Measurements from ENCODE around the gene SPATS2. TPM values are rescaled to one million over a fixed set of nuclear protein-coding genes. Genes with fewer than 3 reads are reported as not detected.

The SPATS2 gene
- total and polyA plus RNA-seq, 2 of the 4 experiments (the other 2 are of a cell fraction): 50.6 to 63.3 TPM

DNA sequence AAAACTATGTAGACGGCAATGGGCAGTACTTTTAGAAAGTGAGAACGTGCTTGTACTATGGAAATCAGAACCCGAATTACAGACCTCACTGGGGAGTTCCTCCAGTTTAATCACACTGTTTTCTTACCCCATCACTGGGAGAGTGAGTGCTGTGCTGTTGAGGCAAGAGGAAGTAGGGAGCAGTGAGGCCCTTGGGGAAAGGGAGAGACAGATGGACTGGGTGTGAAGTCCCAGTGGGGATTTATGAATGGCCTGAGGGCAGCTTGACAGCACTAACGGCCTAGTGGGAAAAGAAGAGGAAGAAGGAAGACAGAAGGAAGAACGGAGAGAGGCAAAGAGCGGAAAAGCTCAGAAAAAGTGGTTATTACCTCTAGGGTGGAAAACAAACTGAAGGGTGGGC, 195.0 kb downstream of the SPATS2 start:
- Histone ChIP-seq H3K4me3 (ENCODE audit: insufficient read depth, low read depth, low read length) (no peak overlapping the region), H3K18ac (ENCODE audit: low read depth, low read length) (no peak overlapping the region), H2AFZ (replicated peaks; ENCODE audit: low read length, poor library complexity) (no peak overlapping the region), H3K9me3 (ENCODE audit: control insufficient read depth, insufficient read depth, low read length) (no peaks in the 10 kb centered on the region), H4K8ac (ENCODE audit: low read depth in 2 of 2, low read length in 2 of 2) (no peak overlapping the region), H2BK120ac (ENCODE audit: low read depth, low read length) (no peak overlapping the region), H2AK5ac (ENCODE audit: low read depth, low read length) (no peak overlapping the region), H3K14ac (replicated peaks; ENCODE audit: low read depth, low read length) (no peak overlapping the region), H3K9me1 (ENCODE audit: insufficient read depth, low read length) (0 out of 2 replicates have a peak, but pooled peaks cover 3% of the 10 kb centered on the region), H4K20me1 (ENCODE audit: insufficient read depth, low read length) (no peaks in the 10 kb centered on the region), H3K36me3 (ENCODE audit: control insufficient read depth, insufficient read depth, low read length) (peaks cover 58% of the 10 kb centered on the region), H2BK20ac (ENCODE audit: low read depth, low read length) (no peak overlapping the region), H3K27me3 (ENCODE audit: control insufficient read depth, insufficient read depth, low read length) (no peaks in the 10 kb centered on the region), H3K23ac (ENCODE audit: low read depth, low read length) (no peak overlapping the region), H2AK9ac (replicated peaks; ENCODE audit: low read depth, low read length, poor library complexity) (no peak overlapping the region), H4K91ac (ENCODE audit: insufficient read depth, low read depth, low read length) (no peak overlapping the region), H2BK5ac (ENCODE audit: low read depth, low read length, poor library complexity, severe bottlenecking) (no peak overlapping the region), H3K9ac (ENCODE audit: low read depth, low read length) (no peak overlapping the region), H3K4me1 (ENCODE audit: control insufficient read depth, insufficient read depth, low read length) (peaks cover 2% of the 10 kb centered on the region; the same call in 1 of the 2 replicates), H3K4ac (ENCODE audit: low read depth, low read length) (no peak overlapping the region), H3K79me1 (ENCODE audit: low read depth in 1 of 2, low read length in 2 of 2) (peaks cover 22 to 25% of the 10 kb centered on the region in 2 experiments), H4K5ac (ENCODE audit: low read depth, low read length) (no peak overlapping the region), H3K4me2 (ENCODE audit: low read depth, low read length) (no peak overlapping the region), H3K56ac (ENCODE audit: extremely low read depth, insufficient read depth, low read length) (no peak overlapping the region), H3K27ac (ENCODE audit: insufficient read depth, low read length) (no peak overlapping the region), H2BK15ac (ENCODE audit: low read depth, low read length) (no peak overlapping the region)
- no peak for DNase-seq
- in situ Hi-C loops (cut with MboI; ENCODE audit: low sequenced_read_pairs): no loop called here
- TF ChIP-seq MXI1 (IDR thresholded peaks at IDR 0.05; ENCODE audit: borderline replicate concordance, low read depth, low read length): no peak
- TF ChIP-seq, protein P1, sequence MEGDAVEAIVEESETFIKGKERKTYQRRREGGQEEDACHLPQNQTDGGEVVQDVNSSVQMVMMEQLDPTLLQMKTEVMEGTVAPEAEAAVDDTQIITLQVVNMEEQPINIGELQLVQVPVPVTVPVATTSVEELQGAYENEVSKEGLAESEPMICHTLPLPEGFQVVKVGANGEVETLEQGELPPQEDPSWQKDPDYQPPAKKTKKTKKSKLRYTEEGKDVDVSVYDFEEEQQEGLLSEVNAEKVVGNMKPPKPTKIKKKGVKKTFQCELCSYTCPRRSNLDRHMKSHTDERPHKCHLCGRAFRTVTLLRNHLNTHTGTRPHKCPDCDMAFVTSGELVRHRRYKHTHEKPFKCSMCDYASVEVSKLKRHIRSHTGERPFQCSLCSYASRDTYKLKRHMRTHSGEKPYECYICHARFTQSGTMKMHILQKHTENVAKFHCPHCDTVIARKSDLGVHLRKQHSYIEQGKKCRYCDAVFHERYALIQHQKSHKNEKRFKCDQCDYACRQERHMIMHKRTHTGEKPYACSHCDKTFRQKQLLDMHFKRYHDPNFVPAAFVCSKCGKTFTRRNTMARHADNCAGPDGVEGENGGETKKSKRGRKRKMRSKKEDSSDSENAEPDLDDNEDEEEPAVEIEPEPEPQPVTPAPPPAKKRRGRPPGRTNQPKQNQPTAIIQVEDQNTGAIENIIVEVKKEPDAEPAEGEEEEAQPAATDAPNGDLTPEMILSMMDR (conservative IDR thresholded peaks at IDR 0.05; ENCODE audit: low read depth, low read length): no peak
- no peak for TF ChIP-seq RCOR1 (IDR thresholded peaks at IDR 0.05; ENCODE audit: insufficient replicate concordance, low read length)
- TF ChIP-seq CHD1 (IDR thresholded peaks at IDR 0.05; ENCODE audit: low read depth, low read length): no peak
- no peak for TF ChIP-seq SMC3 (IDR thresholded peaks at IDR 0.05; ENCODE audit: low read depth, low read length)
- no peak for TF ChIP-seq MAFK (IDR thresholded peaks at IDR 0.05; ENCODE audit: low read depth, low read length)
- no peak for TF ChIP-seq RAD21 (IDR thresholded peaks at IDR 0.05; ENCODE audit: low read length)
- TF ChIP-seq, protein P2, sequence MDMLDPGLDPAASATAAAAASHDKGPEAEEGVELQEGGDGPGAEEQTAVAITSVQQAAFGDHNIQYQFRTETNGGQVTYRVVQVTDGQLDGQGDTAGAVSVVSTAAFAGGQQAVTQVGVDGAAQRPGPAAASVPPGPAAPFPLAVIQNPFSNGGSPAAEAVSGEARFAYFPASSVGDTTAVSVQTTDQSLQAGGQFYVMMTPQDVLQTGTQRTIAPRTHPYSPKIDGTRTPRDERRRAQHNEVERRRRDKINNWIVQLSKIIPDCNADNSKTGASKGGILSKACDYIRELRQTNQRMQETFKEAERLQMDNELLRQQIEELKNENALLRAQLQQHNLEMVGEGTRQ (IDR thresholded peaks at IDR 0.05; ENCODE audit: low read depth, low read length): no peak
- no peak for TF ChIP-seq CEBPB (IDR thresholded peaks at IDR 0.05; ENCODE audit: low read depth, low read length)
- no peak for TF ChIP-seq BHLHE40 (IDR thresholded peaks at IDR 0.05; ENCODE audit: low read depth, low read length)
- no peak for TF ChIP-seq MAZ (IDR thresholded peaks at IDR 0.05; ENCODE audit: borderline replicate concordance, low read depth, low read length)
- TF ChIP-seq POLR2A (IDR thresholded peaks at IDR 0.05; ENCODE audit: low read depth, low read length): no peak
- TF ChIP-seq RFX5 (IDR thresholded peaks at IDR 0.05; ENCODE audit: low read depth, low read length): no peak
- TF ChIP-seq, protein P3, sequence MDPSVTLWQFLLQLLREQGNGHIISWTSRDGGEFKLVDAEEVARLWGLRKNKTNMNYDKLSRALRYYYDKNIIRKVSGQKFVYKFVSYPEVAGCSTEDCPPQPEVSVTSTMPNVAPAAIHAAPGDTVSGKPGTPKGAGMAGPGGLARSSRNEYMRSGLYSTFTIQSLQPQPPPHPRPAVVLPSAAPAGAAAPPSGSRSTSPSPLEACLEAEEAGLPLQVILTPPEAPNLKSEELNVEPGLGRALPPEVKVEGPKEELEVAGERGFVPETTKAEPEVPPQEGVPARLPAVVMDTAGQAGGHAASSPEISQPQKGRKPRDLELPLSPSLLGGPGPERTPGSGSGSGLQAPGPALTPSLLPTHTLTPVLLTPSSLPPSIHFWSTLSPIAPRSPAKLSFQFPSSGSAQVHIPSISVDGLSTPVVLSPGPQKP (IDR thresholded peaks at IDR 0.05; ENCODE audit: borderline replicate concordance, low read depth, low read length): no peak
- no peak for TF ChIP-seq NFE2L2 (IDR thresholded peaks at IDR 0.05; ENCODE audit: low read depth, low read length)
- ChIA-PET POLR2A (ENCODE audit: unreplicated experiment) (no interaction called here), CTCF (no interaction called here)
- no TSS peak for BruUV-seq (replicated peaks)
- dilution Hi-C loops (cut with HindIII; ENCODE audit: low sequenced_read_pairs, unreplicated experiment): no loop called here
- 69% methylated on average over 2 of the region's 6 CpGs; no CpG with 5 or more reads in 1 of the 2 experiments for WGBS, 2 experiments (ENCODE audit: extremely low coverage in 2 of 2, insufficient read length in 1 of 2)
- intact Hi-C loops (cut with micrococcal nuclease): no loop called here
- ATAC-seq (ENCODE audit: low read depth): no peak

Data from IMR-90 (cell line).